Medulla oblongata (tissue), 1 donor: Measurements from ENCODE around the gene DNMBP.
"Not testable (repeated sequence)": the region's sequence is repeated elsewhere in the genome, so short reads cannot be mapped to it uniquely, and the experiment has no call there.

Experiments used
- DNase-seq: peaks from one replicate; pipeline ENCODE4 v3.0.0-alpha.2; 2015; ENCODE audit errors: extremely low spot score

The DNMBP gene

DNA sequence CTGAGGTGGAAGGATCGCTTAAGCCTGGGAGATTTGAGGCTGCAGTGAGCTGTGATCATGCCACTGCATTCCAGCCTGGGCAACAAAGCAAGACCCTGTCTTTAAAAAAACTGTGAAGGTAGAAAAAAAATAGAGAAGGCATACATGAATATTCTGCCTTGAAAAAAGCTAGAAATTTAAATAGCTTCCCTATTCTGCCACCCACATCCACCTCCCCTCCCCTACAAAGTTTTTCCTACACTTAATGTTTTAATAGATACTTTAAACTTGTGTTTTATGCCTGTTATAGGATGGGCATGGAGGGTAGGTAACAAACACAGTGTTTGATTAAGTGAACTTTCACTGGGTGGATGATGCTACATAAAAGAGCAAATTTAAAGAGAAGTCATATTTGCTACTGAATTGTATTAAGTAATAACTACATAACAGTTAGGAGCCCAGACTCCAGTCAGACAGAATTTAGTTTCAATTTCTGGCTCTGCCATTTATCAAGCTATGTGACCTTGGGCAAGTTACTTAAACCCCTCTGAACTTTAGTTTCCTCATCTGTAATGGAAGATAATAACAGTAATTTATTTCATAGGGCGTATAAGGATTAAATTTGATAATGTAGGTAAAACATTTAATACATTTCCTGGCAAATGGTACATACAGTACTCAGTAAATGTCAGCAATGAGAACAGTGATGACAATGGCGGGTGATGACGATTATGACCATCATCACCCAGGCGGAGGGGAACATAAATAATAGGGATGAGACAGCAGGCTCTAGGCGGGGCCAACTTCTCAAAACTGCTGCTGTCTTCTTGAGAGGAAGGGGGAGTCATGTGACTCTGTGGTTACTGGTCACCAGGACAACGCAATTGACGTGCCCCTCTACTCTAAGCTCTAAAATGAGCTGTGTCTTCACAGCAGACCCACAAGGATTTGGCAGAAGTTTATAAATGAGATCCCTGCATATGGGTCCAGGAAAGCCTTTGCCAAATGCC is 15.8 kb downstream of the DNMBP start:
- peak; percentile 59 for DNase-seq

DNA sequence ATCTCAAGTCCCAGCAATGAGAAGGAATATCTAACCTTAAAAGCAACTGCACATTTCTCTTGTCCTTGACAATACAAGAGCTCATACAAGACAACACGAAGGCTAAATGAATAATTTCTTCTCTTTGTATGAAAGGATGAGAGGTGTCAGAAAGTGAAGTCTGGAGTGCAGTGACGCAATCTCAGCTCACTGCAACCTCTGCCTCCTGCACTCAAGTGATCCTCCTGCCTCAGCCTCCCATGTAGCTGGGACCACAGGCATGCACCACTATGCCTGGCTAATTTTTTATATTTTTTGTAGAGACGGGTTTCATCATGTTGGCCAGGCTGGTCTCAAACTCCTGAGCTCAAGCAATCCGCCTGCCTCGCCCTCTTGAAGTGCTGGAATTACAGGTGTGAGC is 24.1 kb downstream of the DNMBP start:
- DNase-seq = not testable (repeated sequence)

DNA sequence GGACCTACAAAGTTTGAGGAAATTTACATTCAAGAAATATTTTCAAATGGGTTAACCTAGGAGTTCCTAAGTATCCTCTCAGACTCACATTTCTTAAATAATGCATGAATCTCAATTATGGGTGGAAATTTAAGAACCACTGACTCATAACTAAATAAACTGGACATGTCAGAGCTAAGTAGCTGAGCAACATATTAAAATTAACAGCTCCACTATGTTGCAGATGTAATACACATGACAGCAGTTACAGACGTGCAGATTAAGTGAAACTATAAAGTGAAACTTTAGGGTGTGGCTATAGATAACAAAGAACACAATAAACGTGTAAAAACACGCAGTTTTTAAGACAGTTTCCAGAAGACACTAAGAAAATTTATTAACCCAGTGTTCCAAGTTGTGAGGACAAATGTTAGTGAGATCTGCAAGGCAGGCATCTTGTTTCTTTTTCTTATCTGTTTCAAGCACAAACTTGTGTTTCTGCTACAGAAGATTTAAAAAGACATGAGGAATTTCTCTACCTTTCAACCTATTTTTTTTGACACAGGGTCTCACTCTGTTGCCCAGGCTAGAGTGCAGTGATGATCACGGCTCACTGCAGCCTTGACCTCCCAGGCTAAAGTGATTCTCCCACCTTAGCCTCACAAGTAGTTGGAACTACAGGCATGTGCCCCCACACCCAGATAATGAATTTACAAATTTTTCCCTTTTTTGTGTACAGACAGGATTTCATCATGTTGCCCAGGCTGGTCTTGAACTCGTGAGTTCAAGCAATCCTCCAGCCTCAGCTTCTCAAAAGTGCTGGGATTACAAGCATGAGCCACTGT is 25.3 kb downstream of the DNMBP start:
- DNase-seq = no peak

DNA sequence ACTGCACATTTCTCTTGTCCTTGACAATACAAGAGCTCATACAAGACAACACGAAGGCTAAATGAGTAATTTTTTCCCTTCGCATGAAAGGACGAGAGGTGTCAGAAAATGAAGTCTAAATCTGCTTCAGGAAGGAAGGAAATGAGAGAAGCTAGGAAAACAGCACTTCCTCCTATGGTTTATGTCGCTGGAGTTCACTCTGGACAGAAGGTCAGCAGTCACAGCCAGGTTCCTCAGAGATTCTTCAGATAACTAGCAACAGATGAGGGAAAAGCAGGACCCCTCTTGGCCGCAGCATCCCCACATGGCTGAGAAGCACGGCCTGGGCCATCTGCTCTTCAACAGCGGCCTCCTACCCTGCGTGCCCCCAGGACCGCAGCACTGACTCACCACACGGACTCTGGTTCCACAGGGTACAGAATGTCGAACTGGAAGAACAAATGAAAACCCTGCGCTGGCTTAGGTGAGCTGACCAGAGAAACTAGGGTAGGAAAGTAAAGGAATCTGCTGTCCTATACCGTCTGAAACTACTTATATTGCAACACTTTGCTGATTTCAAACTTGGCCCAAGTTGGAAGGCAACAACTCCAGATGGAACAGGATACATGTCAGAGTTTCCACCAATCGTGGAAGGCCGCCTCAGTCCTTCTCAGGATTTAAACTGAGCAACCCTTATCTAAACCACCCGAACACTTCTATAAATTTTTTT is 26.3 kb downstream of the DNMBP start:
- no peak for DNase-seq

DNA sequence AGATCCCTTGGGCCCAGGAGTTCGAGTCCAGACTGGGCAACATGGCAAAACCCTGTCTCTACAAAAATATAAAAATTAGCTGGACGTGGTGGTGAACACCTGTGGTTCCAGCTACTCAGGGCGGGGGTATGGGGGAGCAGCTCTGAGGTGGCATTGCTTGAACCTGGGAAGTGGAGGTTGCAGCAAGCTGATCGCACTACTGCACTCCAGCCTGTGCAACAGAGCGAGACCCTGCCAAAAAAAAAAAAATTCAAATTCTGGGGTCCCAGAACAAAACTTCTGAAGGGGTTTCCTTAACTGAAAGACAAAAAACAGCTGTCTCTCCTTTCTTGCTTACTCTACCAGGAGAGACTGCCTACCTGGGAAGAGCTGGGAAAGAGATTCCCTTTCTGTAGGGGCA is 27.0 kb downstream of the DNMBP start:
- DNase-seq = no peak

DNA sequence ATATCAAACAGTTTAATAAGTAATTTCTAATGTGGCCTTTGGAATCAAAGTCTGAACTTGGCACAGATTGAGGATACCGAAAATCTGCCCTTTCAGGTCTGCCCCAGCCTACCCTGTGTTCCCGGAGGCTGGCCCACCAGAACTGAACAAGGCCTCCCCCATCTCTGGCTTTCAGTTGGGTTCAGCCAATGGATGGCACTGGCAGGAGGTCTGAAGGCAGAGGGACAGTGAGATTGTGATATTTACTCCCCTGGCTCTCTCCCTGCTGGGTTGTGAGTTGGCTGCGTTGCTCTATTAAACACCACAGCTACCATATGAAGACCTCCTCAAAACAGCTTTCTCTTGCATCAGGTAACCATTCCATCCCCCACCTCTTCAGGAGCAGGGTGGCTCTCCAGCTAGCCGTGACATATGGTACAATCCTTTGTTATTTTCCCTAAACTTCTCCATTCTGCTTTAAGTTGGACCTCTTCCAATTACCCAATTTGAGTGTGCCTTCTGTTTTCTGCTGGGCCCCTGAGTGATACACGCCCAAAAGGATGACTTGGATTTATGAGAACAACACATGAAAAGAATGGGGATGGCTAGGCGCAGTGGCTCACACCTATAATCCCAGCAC is 28.1 kb downstream of the DNMBP start:
- DNase-seq = no peak

DNA sequence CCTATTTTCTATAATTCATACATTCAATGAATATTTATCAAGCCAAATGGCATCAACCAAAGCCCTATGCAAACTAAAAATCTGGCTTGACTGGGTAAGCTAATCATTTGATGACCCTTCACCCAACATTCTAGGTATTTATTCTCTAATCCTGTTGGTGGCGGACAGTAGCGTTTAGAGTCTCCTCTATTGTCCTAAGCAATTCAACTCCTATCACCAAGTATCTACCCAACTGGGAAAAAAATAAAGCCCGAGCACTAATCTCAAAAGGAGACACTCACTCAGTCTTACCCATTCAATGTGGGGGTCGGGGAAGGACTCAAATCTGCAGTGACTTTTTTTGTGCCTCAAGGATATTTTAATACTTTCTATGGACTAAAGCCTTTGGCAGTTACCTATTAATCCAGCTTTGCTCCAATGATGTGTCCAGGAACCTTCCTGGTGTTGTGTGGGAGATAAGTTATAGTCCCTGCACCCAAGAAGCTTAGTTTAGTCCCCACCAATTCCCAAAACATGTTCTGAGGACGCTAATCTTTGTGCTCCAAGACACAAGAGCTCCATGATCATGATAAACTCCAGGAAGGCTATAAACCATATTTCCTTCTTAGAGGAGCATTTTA is 30.6 kb downstream of the DNMBP start:
- no peak for DNase-seq

DNA sequence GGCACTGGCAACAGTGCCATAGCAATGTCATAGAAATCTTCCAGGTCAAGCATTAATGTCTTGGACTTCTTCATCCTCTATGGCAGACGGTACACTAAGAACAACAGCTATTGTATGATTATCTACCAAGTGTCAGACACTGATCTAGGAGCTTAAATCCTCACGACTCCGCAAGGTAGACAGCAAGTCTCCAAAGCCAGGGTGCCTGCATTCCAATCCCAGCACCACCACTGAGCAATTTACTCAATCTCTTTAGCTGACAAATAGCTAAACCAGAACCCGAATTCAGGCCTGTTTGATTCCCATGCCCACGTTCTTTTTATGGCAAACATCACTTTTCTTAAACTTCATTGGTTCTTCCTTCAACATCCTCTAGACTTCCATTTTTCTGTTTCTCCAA is 31.8 kb downstream of the DNMBP start:
- DNase-seq = no peak

DNA sequence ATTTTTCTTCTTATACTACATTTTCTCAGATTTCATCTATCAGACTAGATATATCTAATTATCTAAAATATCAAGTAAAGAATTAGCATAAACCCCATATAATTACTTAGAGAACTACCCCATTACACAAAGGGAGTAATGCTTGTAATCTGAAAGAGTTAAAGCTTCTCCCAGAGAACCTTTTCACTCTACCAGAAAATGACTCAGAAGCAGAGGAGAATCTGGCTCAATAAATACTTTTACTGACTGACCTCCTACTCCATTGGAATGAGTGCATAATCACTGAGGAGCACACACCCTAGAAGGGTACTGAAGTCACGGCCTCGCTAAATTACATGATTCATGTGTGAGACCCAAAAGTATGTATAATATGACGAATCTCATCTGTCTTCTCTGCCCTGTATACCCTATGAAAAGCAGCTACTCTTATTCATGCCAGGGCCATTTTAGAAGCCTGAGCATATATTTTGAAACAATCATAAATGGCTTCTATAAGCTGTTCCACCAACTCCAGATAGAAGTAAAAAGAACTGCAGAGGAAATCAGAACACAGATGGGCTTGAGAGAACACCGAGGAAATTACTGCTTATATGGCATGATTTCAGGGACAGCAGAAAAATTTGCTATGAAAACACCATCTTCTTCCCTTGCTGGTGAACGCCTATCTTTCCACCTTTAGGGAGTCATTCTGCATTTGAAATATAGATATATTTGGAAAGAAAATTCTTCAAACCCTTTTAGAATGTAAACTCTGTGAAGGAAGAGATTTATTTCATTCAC is 32.7 kb downstream of the DNMBP start:
- no peak for DNase-seq

DNA sequence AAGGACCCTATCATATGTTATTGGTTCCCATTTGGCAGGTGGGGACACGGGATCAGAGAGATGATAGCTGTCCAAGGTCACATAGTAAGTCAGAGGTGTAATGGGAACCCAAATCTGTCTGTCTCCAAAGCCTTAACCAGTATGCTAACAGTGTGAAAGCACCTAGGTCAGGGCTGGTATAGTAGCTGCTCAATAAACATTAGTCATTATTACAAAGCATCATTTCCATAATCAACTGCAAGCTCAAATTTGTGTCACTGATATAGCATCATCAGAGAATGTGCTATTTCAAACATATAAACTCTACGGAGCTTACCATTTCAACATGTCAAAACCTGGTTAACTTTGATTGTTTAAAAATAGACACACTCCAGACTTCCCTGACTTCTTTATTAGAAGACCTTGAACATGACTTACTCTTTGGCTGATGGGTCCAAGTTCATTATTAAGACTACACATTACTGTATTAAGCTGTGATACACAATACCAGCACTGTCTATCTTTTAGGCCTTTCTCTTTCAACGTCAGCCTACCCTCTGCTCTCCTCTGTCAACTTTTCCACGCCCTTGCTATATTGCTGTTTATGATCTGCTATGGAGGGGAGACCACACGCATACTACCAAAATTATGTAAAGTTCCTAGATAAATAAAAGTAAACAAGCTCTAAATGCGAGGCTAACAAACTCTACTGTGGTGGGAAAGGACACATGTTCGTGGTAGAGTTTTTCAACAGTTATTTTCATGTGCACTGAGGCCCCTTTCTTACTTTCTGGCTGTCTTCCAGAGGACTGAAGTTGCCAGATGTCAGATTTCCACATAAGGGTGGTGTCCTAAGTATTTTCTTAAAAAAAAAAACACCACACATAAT is 33.6 kb downstream of the DNMBP start:
- DNase-seq = no peak

DNA sequence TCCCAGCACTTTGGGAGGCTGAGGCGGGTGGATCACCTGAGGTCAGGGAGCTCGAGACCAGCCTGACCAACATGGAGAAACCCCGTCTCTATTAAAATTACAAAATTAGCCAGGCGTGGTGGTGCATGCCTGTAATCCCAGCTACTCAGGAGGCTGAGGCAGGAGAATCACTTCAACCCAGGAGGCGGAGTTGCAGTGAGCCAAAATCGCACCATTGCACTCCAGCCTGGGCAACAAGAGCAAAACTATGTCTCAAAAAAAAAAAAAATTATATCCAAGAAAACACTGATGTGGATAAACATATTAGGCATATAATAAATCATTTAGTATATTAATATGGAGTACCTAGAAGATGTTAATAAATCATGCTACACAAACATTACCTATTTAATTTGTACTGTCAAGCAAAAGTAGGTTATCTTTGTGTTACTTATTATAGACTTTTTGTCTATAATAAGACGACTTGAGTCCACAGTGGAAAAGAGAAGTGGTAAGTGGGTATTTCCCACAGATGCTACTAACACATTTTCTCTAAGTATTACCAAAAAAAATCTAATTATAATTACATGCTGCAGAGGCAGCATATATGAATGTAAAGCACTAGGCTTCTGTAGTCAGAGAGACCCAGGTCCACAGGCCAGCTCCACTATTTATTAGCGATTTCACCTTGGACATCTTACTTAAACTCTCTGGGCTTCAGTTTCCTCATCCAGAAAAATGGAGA is 34.5 kb downstream of the DNMBP start:
- DNase-seq = no peak

DNA sequence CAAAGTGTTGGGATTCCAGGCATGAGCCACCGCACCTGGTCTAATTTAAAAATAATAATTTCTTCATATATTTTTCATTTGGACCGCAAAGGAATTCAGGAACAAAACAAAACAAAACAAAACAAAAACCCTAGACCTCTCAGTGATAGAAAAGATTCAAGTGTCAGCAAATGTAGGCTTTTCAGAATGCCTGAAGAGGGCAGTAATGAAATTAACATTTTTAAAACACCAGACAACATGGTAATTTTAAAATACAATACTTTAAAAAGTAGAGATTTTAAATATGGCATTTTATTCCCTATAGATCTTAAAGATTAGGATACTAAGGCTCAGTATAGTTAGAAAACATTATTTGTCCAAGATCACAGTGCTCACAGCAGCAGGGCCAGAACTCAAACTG is 36.6 kb downstream of the DNMBP start:
- no peak for DNase-seq

DNA sequence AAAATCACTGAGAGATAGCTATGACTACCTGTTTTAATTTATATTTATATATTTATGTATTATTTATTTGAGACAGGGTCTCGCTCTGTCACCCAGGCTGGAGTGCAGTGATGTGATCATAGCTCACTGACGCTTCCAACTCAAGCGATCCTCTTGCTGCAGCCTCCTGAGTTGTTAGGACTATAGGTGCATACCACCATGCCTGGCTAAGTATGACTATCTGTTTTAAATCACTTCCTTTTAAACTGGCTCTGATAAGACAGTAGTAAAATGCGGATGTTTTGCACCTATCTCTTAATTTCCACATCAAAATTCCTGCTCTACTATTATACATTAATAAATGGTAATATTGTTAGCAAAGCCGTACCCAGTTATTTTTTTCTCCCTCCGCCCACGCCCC is 41.8 kb downstream of the DNMBP start:
- DNase-seq = no peak

DNA sequence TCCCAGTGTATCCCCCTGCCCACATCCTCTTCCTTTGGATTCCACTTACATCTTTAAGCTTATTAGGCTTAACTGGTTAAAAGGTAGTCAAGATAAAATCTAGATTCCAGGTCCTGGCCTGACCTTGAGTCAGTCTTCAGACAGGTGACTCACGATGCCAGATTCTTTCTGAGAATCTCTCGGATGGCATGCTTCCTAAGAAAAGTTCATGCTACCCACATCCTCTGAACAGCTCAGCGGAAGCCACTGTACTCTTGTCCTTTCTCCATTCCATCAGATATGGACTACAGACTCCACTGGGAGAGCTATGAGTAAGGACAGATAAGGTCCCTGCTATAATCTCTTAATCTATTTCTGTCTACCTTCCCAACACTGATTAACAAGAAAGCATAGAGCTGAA is 43.4 kb downstream of the DNMBP start:
- no peak for DNase-seq

DNA sequence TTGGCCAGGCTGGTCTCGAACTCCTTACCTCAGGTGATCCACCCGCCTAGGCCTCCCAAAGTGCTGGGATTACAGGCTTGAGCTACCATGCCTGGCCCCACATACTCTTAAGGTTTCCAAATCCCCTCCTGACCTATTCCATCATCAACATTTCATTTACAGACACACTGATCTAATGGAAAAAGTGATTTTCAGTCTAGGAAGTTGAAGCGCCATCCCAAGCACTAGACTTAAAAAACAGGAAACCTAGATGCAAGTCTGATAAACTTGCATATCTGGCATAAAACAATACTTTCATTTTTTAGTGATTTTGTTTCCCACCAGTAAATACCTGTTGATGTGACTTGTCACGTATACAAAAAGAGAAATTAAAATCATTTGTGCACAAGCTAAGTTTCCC is 44.0 kb downstream of the DNMBP start:
- DNase-seq = no peak

DNA sequence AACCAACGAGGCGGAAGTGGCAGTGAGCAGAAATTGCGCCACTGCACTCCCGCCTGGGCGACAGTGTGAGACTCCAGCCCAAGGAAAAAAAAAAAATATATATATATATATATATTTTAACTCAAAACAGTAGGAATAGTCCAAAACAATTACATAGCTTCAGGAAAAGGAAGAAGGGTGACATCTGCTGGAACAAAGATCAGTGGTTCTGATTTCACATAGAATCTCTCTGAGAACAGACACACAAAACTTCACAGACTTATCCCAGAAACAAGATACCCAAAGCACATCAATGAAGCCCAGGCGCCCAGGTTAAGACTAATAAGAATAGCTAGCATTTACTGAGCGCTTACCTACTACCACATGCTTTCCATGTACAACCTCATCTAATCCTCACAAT is 45.0 kb downstream of the DNMBP start:
- no peak for DNase-seq

DNA sequence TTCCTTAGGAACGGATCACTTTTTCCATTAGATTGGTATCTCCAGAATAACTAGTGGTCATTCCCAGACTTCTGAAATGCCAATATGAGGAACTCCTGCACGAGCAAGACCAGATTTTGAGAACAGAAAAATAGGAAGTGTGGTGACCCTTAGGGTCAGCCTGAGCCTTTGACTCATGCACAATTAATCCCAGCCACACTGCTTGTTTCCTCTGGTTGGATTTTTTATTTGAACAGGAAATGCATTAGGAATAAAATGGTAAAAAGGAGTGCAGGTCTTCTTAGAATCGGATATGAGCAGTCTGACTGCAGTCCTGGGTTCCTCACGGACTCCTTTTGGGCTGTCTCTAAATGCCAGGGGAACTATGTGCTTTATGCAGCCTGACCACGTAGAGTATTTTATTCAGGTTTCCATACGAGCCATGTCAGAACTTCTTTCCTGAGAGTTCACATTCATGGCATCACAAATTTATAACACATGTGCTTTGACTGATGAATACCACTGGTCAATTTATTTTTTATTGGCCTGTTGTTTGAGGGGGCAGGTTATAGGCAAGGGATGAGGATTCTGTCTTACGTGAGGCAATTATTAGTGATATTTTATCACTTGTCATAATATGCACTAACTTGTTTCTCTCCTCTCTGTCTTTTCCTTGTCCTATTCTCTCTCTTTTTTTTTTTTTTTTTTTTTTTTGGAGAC is 46.1 kb downstream of the DNMBP start:
- DNase-seq = not testable (repeated sequence)

DNA sequence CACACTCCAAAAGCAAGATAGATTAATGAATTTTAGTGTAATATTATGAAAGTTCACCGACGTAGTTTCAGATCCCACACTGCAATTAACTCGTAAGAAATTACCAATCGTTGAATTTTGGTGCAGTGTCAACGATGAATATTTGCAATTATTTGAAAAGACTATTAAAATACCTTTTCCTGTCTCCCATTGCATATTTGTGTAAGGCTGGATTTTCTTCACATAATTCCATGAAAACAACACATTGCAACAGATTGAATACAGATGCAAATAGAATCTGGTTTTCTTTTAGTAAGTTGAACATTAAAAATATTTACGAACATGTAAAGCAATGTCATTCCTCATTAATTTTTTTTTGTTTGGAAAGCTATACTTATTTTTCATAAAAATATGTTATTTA is 50.9 kb downstream of the DNMBP start:
- DNase-seq = no peak
